ENCODE results near the gene KHNYN.

- TF ChIP-seq POLR2A (IDR thresholded peaks at IDR 0.05): no peak
- TF ChIP-seq, protein P1, sequence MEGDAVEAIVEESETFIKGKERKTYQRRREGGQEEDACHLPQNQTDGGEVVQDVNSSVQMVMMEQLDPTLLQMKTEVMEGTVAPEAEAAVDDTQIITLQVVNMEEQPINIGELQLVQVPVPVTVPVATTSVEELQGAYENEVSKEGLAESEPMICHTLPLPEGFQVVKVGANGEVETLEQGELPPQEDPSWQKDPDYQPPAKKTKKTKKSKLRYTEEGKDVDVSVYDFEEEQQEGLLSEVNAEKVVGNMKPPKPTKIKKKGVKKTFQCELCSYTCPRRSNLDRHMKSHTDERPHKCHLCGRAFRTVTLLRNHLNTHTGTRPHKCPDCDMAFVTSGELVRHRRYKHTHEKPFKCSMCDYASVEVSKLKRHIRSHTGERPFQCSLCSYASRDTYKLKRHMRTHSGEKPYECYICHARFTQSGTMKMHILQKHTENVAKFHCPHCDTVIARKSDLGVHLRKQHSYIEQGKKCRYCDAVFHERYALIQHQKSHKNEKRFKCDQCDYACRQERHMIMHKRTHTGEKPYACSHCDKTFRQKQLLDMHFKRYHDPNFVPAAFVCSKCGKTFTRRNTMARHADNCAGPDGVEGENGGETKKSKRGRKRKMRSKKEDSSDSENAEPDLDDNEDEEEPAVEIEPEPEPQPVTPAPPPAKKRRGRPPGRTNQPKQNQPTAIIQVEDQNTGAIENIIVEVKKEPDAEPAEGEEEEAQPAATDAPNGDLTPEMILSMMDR (IDR thresholded peaks at IDR 0.05): no peak
Measured at GRCh38 chr14:24409956-24410355, 19.8 kb upstream of the KHNYN start.

Measured in lower leg skin (tissue), 3 donors.